ENCODE data around the gene MRGPRX3.
"Not testable (repeated sequence)": the region's sequence is repeated elsewhere in the genome, so short reads cannot be mapped to it uniquely, and the experiment has no call there.

GRCh38 chr11:18121331-18121828 lies 11.0 kb upstream of the MRGPRX3 start:
- TF ChIP-seq CTCF (IDR thresholded peaks at IDR 0.05); BCL3 (IDR thresholded peaks at IDR 0.05); TFCP2L1 (CRISPR knock-in tag; IDR thresholded peaks at IDR 0.05); RNF2 (IDR thresholded peaks at IDR 0.05; ENCODE audit: borderline replicate concordance, low read depth); POLR2A (IDR thresholded peaks at IDR 0.05; ENCODE audit: low read length); JUNB (IDR thresholded peaks at IDR 0.05); CHD2 (IDR thresholded peaks at IDR 0.05; ENCODE audit: low read length, partially characterized antibody); REST (IDR thresholded peaks at IDR 0.05); JUN (IDR thresholded peaks at IDR 0.05); RARB (CRISPR knock-in tag; IDR thresholded peaks at IDR 0.05): not testable (repeated sequence)
